Activated gamma-delta T cell (primary cell): Measurements from ENCODE around the gene CPLX3.

Source experiments
- DNase-seq: peaks from one replicate; lab custom pipeline; 2025; lab: John Stamatoyannopoulos, UW

The CPLX3 gene

GRCh38 chr15:74873036-74873755, 46.8 kb downstream of the CPLX3 start, which contains the start of gene SCAMP2:
Gene SCAMP2, minus strand, starts transcription at chr15:74873365. Its CDS starts 110 bp downstream, at chr15:74873255.
- peak; percentile 79 for DNase-seq

DNA sequence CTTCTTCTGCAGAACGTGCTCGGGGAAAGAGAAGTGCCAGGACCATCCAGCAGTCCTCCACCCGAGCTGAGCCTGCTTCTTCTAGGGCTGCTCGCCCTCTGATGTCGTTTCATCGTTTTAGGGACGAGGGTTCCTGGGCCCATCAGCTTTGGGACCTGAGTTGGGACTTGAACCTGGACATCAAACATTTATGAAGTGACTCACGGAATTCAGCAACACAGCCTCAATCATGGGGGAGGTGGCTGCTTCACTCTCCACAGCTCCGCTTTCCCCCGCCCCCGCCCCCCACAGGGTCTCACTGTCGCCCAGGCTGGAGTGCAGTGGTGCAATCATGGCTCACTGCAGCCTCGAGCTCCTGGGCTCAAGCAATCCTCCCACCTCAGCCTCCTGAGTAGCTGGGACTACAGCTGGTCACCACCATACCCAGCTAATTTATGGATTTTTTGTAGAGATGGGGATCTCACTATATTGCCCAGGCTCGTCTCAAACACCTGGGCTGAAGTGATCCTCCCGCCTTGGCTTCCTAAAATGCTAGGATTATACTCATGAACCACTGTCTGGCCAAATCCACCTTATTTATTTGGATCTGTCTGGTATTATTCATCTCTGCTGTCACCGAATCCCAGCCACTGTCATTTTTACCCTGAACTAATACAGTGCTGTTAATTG, 47.5 kb downstream of the CPLX3 start:
- DNase-seq: no peak

DNA sequence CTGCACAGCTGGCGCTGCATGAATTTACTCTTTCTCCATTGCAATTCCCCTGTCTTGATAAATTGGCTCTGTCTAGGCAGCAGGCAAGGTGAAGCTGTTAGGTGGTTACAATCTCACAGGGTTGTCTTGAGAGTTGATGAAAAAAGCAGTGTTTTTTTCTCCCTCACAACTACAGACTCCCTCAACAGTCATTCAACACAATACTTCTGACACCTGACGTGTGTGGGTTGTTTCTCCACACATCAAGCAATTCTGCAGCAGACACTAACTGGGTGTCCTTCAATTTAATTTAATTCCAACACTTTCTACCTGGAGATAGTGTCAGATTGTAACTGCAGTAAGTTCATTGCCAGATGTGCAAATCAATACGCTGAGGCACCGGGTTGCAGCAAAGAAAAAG, 51.8 kb downstream of the CPLX3 start:
- DNase-seq: no peak
